ENCODE data around the gene FHIT.
"Not testable (repeated sequence)": the region's sequence is repeated elsewhere in the genome, so short reads cannot be mapped to it uniquely, and the experiment has no call there.

FHIT gene

GRCh38 chr3:60912876-60913275 is 338.4 kb downstream of the FHIT start:
- DNase-seq: no peak

GRCh38 chr3:60912142-60912541 is 339.1 kb downstream of the FHIT start:
- DNase-seq: no peak

DNA sequence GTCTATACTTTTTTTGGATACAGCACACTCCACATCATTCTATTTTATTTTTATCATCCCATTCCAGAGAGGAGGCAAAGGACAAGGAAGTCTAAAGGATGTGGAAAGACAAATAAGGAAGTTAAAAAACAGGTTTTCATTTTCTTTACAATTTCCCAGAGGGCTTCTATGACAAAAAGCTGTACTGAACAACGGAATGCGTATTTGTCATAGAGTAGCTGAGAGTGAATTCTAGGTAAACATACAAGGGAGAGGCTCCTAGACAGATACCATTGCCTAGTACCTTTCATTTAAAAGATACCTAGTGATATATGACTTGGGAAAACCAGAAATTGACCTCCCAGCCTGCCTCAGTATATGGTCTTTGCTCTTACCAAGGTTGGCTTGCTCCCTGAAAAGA is 341.7 kb downstream of the FHIT start:
- DNase-seq: no peak

- no peak for DNase-seq
Observed at GRCh38 chr3:60906283-60906682, 345.0 kb downstream of the FHIT start.

DNA sequence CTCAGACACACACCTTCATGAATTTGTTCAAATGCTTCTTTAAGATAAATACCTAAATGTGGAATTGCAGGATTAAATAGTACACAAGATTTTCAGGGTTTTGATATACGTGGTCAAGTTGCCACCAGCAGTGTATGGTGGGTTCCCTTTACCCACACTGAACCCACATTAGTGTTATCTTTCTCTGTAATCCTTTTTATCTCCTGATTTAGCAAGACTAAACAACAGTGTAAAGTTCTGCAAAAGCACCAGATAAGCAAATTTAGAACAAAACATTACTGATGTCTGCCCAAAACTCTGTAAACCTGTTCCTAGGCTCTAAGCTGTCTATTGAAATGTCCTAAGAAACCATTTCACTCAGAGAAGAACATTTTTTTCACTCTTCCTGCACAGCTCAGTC is 352.9 kb downstream of the FHIT start:
- no peak for DNase-seq

DNA sequence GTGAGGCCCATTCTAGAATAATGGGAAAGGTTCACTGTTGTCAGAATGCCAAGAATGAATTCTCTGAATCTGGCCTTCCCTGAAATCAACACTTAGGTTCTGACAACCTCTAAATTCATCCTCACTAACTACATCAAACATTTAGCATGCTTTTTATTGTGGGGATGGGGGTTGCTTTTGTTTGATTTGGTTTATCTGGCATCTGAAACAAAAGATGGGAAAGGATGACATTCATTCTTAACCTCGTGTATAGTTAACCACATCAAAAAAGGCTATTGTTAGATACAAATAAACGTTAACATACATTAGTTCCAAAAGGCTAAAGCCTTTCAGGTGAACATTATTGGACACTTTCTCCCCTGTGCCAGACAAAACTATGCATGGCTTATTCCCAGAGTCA is 357.3 kb downstream of the FHIT start:
- no peak for DNase-seq

GRCh38 chr3:60890226-60890625 is 361.0 kb downstream of the FHIT start:
- no peak for DNase-seq

DNA sequence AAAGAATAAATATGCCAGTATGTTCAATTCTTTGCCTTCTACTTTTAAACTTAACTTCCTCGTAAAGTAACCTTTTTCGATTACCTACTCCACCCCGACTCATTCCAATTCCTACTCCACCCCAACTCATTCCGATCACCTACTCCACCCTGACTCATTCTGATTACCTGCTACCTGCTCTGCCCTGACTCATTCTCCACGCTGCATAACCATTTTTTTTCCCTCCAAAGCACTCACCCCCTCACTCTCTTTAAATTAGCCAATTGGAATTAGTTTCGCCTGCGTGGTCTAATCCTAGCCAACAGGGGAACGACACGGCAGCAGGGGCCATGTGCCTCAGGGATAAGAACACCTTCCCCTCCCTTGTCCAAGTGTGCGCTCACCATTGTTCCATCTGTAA is 362.3 kb downstream of the FHIT start:
- DNase-seq: not testable (repeated sequence)

DNA sequence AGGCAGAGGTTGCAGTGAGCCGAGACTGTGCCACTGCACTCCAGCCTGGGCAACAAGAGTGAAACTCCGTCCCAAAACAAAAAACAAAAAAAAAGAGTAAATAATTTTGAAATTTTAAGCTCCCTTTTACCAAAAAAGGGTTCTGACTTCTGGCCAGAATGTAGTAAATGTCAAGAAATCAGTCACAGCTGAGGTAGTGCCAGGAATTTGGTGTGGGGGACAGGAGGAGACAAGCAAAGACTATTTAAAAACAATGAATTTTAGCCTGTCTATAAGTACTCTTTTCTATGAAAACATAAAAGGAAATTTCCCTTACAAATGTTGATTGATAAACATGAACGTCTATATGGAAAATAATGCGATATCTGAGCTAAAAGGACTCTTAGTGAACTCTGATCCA is 363.7 kb downstream of the FHIT start:
- DNase-seq: no peak

DNA sequence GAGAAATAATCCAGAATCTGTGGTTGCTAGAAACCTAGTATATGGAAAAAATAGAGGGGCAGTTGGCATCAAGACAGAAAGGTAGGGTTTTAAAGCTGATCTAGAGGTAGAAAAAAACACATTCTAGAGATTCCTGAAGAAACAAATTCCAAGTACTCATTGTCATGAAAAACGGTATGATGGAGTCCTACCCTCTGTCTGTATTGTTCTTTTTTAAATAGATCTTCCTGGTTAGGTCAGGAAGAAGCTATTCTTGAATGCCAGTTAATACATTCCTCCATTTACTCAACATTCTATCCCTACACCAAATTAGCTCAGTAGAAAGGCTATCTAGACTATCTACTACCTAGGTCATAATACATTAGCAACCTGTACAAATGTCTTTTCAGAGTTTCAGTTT is 364.7 kb downstream of the FHIT start:
- DNase-seq: no peak

DNA sequence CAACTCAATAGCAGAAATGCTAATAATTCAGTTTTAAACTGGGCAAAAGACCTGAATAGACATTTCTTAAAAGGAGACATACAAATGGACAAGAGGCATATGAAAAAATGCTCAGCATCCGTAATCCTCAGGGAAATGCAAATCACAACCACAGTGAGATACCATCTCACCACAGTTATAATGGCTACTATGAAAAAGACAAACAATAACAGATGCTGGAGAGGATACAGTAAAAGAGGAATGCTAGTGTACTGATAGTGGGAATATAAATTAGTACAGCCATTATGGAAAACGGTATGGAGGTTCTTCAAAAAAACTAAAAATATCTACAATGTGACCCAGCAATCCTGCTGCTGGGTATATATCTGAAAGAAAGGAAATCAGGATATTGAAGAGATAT is 367.2 kb downstream of the FHIT start:
- no peak for DNase-seq

DNA sequence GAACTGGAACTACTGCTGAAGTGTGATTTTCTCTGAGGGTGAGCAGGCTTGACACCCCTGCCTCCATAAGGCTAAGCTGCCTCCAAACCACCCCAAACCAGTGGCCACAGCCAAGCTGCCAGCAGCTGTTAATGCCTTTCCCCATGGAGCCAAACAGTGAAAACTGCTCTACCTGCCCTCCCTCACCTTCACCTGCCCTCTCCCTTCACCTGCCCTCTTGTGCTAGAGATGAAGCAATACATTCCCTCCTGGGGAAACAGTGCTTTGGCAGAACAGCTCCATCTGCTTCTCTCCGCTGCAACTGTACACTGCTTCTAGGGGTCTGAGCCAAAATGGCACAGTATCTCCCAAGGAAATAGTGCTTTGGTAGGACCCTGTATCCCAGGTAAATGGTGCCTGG is 374.1 kb downstream of the FHIT start:
- DNase-seq: no peak

DNA sequence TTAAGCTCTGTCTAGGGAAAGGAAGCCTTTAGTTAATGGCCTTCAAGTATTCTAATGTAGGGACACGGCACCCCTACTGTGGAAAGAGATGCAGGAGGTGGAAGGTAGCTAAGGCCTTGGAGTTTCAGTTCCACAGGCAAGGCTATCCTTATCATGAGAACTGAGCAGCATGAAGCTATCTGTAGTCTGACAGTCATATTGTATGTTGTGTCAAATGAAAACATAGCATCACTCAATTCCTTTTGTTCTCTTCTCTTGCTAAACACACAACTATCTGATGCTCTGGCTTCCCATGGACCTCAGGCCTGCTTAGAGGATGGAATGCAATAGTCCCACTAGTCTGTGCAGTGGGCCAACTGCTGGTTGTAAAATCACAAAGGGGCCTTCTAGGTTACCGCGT is 380.9 kb downstream of the FHIT start:
- no peak for DNase-seq

- no peak for DNase-seq
Observed at GRCh38 chr3:60867200-60867599, 384.1 kb downstream of the FHIT start.

- DNase-seq: no peak
Observed at GRCh38 chr3:60856257-60857046, 394.8 kb downstream of the FHIT start.

- no peak for DNase-seq
Observed at GRCh38 chr3:60855250-60855649, 396.0 kb downstream of the FHIT start.

DNA sequence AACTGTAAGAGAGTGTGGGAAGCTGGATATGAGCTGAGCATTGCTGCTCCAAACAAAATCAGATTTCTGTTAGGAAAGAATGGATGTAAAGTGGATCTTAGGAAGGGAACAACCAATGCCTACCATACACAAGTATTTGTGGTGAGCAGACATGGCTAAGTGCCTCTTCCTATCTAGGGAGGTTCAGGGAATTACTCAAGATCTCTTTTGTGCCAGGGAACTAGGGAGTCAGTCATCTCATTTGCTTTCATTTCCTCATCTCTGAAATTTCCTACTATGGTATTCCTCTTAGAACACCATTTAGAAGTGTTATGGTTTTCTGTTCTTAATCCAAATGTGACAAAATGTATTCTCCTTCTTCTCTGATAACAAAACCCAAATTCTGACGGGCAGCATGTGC is 396.5 kb downstream of the FHIT start:
- DNase-seq: no peak

DNA sequence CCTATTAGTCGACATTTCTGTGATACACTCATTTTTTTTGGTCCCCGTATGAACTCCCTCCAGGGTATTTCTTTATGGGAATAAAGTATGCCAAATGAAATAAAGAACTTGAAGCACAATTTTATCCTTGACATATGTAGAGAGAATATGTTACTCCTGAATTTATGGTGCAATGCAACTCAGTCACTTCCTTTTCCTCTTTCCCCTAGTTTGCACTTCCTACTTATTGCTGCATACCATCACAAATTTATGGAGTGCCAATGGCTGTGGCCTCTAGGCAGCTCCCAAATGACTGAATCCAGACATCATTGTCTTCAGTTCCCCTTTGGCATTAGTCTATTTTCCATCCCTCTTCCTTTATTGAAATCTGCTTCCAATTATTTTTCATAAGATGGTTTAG is 403.5 kb downstream of the FHIT start:
- DNase-seq: no peak

DNA sequence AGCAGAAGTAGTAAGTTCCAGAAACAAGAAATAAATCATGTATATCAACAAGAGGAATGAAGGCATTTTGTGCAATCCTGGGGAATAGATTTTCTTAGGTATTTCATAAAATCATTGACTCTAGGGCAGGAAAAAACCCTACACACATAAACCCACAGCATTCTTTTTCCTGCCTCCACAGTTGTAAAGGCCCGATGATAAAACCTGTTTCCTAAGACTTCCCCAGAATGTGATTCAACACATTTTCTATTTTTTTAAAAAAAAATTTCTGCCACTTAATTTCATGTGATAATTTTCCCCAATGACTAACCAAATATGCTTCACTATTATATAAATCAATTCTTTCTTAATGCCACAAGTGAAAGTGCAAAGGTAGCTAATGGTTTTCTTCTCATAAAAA is 407.0 kb downstream of the FHIT start:
- DNase-seq: no peak

GRCh38 chr3:60841355-60841754 is 409.9 kb downstream of the FHIT start:
- no peak for DNase-seq

- DNase-seq: no peak
Observed at GRCh38 chr3:60839246-60839645, 412.0 kb downstream of the FHIT start.

DNA sequence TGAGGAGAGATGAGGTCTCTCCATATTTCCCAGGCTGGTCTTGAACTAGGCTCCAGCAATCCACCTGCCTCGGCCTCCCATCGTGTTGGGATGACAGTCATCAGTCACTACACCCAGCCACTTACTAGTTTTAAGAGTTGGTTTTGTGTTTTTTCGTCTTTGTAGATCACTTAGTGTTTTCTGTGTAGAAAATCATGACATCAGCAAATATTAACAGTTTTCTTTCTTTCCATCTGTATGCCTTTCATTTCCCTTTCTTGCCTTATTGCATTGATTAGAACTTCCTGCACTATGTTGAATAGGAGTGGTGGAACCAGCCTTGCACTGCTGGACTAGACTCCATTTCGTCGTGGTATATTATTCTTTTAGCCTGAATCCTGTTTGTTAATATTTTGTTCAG is 415.5 kb downstream of the FHIT start:
- no peak for DNase-seq

DNA sequence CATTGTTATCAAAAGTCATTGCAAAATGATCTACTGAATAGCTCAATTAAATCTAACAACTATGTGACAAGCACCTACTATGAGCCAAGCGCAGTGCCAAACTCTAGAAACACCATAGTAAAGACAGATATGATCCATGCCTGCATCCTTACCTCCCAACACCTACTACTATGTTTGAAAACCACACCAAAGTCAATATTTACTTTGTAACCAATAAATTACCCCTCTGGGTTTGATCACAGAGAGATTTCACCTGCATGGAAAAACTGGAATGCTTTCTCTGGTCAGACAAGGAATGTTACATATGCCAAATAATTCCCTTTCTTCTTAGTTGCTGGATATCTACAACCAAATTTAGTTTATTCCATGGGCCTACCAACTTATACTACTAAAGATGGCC is 422.2 kb downstream of the FHIT start:
- no peak for DNase-seq

GRCh38 chr3:60827666-60828065 is 423.6 kb downstream of the FHIT start:
- no peak for DNase-seq

DNA sequence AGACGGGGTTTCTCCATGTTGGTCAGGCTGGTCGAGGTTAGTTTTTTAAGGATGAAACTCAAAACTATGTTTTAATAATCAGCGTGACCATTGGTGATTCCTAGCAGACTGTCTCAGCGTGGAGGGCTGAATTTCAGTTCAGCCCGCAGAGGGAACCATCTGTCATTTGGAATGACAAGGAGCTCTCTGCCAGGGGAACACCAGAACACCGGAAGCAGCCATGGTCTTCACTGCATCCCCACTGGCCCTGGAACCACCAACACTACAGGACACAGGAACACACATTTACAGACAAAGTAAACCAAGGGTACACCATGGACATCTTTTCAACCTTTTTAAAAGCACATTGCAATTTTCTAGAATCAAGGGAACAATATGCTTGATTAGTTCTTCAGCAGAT is 424.7 kb downstream of the FHIT start:
- DNase-seq: no peak
